Measurements from ENCODE around the gene CCDC12. TPM values are rescaled to one million over a fixed set of nuclear protein-coding genes. Genes with fewer than 3 reads are reported as not detected.
A peak's percentile ranks its signal among the peaks of the same experiment; 100 is the strongest.

Gene CCDC12
- total and polyA plus RNA-seq, 4 experiments from 2014 or later = 59.3 to 102 (median 73.0) TPM

DNA sequence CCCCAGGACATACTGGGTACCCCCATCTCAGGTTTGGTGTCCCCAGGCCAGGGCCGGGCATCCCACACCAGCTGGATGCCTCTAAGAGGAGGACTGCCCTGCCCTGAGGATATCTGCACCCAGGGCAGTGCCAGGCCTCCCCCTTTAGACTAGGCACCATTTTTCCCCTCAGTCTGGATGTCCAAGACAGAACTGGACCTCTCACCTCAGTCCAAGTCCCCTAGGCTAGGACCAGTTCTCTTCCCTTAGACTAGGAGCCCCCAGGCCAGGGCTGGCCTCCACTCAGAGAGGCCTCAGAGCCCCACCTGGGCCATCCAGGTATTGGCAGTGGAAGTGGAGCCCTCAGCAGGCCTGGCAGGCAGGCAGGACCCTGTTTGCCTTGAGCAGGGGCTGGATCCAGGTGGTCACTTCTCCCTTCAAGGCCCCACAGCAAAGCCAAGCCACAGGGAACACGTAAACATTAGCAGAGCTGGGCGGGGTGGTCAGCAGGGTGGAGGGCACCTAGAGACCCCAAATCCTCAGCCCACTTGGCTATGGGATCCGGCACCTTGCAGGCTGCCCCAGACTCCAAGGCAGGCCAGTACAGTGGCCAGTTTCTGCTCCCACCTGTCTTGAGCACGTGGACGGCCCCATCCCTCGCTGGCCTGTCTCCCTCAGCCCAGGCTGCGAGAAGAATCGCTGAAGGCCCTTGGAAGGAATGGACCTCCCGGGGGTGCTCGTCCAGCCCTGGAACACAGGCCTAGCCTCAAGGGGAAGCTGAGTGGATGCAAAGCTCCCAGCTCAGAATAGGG lies 70.7 kb downstream of the CCDC12 start:
- Histone ChIP-seq H3K27ac (ENCODE audit: low read depth, low read length) (no peak overlapping the region), H3K27me3 (ENCODE audit: insufficient read depth, low read length) (no peaks in the 10 kb centered on the region), H3K4me3 (ENCODE audit: low read length in 2 of 2) (no peak overlapping the region), H3K36me3 (ENCODE audit: insufficient read depth, low read length) (no peaks in the 10 kb centered on the region), H3K4me1 (ENCODE audit: insufficient read depth, low read length) (peaks cover 10% of the 10 kb centered on the region), H3K9me3 (ENCODE audit: control insufficient read depth in 1 of 2, low read length in 2 of 2) (no peaks in the 10 kb centered on the region)
- Mint-ChIP-seq H3K27ac (no peak overlapping the region), H3K9me3 (no peaks in the 10 kb centered on the region), H3K36me3 (no peaks in the 10 kb centered on the region), H3K4me3 (no peak overlapping the region), H3K27me3 (no peaks in the 10 kb centered on the region), H3K4me1 (peaks cover 5 to 7% (median 6%) of the 10 kb centered on the region in 4 donors)
- CTCF ChIA-PET (ENCODE audit: partially characterized antibody) = interaction anchor here (1.4 kb wide), 1 partner anchor 39 kb away, joined by 3 read pairs; no protein-coding TSS in a partner anchor
- POLR2A ChIA-PET (ENCODE audit: partially characterized antibody) = no interaction called here
- intact Hi-C loops (cut with micrococcal nuclease) = no loop called here
- DNase-seq = peak in 1 of 5 donors; percentile 20

DNA sequence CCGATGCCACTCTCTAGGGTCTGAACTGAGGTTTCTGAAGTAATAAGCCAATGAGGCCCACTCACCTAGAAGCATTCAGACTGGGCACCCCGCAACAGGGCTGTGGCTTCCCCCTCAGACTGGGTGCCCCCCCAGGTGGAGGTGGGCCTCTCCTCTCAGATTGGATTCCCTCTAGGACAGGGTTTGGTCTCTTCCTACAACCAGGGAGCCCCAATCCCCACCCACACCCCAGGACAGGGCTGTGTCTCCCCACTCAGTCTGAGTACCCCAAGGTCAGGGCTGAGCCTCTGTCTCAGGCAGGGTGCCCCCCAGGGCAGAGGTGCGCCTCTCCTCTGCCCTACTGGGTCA lies 71.4 kb downstream of the CCDC12 start:
- no peaks in the 10 kb centered on the region for H3K36me3 ChIP-seq (ENCODE audit: insufficient read depth, low read length)
- H3K27ac ChIP-seq (ENCODE audit: low read depth, low read length) = no peak overlapping the region
- Mint-ChIP-seq H3K27ac (no peak overlapping the region), H3K27me3 (no peaks in the 10 kb centered on the region), H3K4me1 (peaks cover 5 to 7% (median 6%) of the 10 kb centered on the region in 4 donors), H3K4me3 (no peak overlapping the region), H3K9me3 (no peaks in the 10 kb centered on the region), H3K36me3 (no peaks in the 10 kb centered on the region)
- H3K27me3 ChIP-seq (ENCODE audit: insufficient read depth, low read length) = no peaks in the 10 kb centered on the region
- H3K4me1 ChIP-seq (ENCODE audit: insufficient read depth, low read length) = peaks cover 10% of the 10 kb centered on the region
- no peaks in the 10 kb centered on the region for H3K9me3 ChIP-seq (ENCODE audit: control insufficient read depth in 1 of 2, low read length in 2 of 2)
- H3K4me3 ChIP-seq (ENCODE audit: low read length in 2 of 2) = no peak overlapping the region
- intact Hi-C loops (cut with micrococcal nuclease) = no loop called here
- CTCF ChIA-PET (ENCODE audit: partially characterized antibody) = interaction anchor here (1.4 kb wide), 1 partner anchor 38 kb away, joined by 3 read pairs; no protein-coding TSS in a partner anchor
- POLR2A ChIA-PET (ENCODE audit: partially characterized antibody) = no interaction called here
- DNase-seq = peak in 1 of 5 donors; percentile 2

DNA sequence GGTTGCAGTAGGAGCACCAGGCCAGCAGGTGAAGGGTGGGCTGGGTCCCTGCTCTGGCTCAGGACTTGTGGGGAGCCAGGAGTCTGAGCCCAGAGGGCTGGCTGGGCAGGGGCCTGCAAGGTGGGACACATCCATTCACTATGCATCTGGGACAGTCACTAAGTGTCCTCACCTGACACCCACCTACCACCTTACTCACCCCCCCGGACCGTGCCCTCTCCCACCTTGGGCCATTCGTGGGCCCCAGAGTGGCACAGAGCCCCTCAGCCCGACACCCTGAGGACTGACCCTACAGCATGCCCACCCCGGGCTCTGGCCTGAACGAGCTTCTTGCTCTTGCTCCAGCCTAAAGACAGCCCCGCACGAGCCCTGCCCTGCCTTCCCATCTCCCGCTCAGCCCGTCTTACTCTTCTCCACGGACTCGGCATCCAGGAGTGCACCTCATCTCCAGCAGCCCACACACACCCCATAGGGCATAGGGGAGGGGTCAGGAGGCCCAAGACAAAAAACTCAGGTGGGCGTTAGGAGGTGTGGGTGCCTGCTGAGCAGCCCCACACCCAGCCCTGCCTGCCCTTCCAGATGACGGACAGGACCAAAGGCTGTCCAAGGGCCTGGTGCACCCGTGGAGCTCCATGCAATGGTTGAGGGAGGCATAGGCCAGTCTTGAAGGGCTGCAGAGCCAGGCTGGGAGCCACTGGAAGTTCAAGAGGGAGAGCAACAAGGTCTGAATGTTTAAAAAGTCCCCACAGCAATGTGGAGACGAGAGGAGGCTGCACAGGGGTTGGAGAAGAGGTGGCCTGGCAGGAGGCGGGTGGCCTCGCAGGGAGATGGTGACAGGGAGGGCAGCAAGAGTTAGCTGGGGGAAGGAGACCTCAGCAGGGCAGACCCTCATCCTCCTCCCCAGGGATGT lies 72.0 kb downstream of the CCDC12 start:
- intact Hi-C loops (cut with micrococcal nuclease) = no loop called here
- no peak overlapping the region for H3K4me3 Mint-ChIP-seq
- H3K9me3 Mint-ChIP-seq = no peaks in the 10 kb centered on the region
- ChIA-PET POLR2A (ENCODE audit: partially characterized antibody) (no interaction called here), CTCF (ENCODE audit: partially characterized antibody) (no interaction called here)
- no peaks in the 10 kb centered on the region for H3K36me3 ChIP-seq (ENCODE audit: insufficient read depth, low read length)
- peak in 1 of 5 donors; percentile 22 for DNase-seq
- H3K27ac ChIP-seq (ENCODE audit: low read depth, low read length) = no peak overlapping the region
- no peak overlapping the region for H3K4me3 ChIP-seq (ENCODE audit: low read length in 2 of 2)
- no peaks in the 10 kb centered on the region for H3K36me3 Mint-ChIP-seq
- H3K27me3 Mint-ChIP-seq = no peaks in the 10 kb centered on the region
- H3K4me1 Mint-ChIP-seq = peaks cover 4 to 5% (median 4%) of the 10 kb centered on the region in 4 donors
- H3K9me3 ChIP-seq (ENCODE audit: control insufficient read depth in 1 of 2, low read length in 2 of 2) = no peaks in the 10 kb centered on the region
- H3K27ac Mint-ChIP-seq = no peak overlapping the region
- H3K4me1 ChIP-seq (ENCODE audit: insufficient read depth, low read length) = peaks cover 5% of the 10 kb centered on the region
- H3K27me3 ChIP-seq (ENCODE audit: insufficient read depth, low read length) = no peaks in the 10 kb centered on the region

DNA sequence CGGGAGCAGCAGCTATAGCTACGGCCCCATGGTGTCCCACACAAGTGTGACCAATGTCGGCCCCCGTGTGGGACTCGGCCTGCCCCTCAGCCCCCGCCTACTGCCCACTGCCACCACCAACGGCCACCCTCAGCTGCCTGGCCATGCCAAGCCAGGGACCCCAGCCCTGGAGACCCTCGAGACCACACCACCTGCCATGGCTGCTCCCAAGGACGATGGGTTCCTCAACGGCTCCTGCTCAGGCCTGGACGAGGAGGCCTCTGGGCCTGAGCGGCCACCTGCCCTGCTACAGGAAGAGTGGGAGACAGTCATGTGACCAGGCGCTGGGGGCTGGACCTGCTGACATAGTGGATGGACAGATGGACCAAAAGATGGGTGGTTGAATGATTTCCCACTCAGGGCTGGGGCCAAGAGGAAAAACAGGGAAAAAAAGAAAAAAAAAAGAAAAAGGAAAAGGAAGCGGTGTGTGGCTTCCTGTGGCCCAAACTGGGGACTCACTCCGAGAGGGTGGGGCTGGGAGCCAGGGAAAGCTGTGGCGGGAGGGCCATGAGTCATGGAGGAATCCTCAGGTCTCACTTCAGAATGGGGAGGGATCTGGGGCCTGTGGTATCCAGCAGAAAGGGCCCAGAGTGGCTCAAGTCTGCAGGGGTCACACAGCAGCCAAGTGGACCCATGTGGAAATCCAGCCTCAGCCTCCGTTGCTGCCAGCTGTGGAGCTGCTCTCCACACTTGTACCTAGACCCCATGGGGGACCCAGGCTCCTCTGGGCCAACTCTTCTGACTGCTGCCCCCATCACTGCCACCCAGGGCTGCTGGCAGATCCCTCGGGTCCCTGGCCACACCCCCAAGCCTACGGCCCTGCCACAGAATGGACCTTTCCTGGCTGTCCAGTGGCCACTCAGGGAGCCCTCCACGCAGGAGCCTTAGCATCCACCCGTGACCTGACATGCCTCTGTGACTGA lies 72.9 kb downstream of the CCDC12 start:
- no peaks in the 10 kb centered on the region for H3K27me3 ChIP-seq (ENCODE audit: insufficient read depth, low read length)
- no peak overlapping the region for H3K4me3 ChIP-seq (ENCODE audit: low read length in 2 of 2)
- H3K9me3 ChIP-seq (ENCODE audit: control insufficient read depth in 1 of 2, low read length in 2 of 2) = no peaks in the 10 kb centered on the region
- Mint-ChIP-seq H3K4me3 (no peak overlapping the region), H3K9me3 (no peaks in the 10 kb centered on the region), H3K36me3 (no peaks in the 10 kb centered on the region), H3K27me3 (peaks cover 0 to 6% of the 10 kb centered on the region in 2 donors), H3K4me1 (peaks cover 0 to 7% (median under 1%) of the 10 kb centered on the region in 4 donors), H3K27ac (no peak overlapping the region)
- H3K36me3 ChIP-seq (ENCODE audit: insufficient read depth, low read length) = no peaks in the 10 kb centered on the region
- peak in 1 of 5 donors; percentile 16 for DNase-seq
- intact Hi-C loops (cut with micrococcal nuclease) = no loop called here
- H3K4me1 ChIP-seq (ENCODE audit: insufficient read depth, low read length) = no peaks in the 10 kb centered on the region
- CTCF ChIA-PET (ENCODE audit: partially characterized antibody) = no interaction called here
- no peak overlapping the region for H3K27ac ChIP-seq (ENCODE audit: low read depth, low read length)
- POLR2A ChIA-PET (ENCODE audit: partially characterized antibody) = no interaction called here

DNA sequence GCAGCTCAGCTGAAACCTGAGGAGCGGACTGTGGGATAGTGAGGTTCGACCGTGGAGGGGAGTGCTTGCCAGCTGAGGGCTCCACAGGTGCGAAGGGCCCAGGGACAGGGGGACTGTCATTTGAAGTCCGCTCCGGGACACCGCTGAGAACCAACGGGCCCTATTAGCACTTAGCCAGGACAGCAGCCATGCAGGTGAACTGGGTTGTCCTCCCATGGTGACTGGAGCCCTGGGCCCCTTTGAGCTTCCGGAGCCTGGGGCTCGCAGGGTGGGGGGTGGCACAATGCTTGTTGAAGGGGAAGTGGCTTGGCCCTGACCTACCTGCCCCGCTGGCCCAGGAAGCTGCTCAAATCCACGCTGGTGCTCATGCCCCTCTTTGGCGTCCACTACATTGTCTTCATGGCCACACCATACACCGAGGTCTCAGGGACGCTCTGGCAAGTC lies 74.3 kb downstream of the CCDC12 start:
- Histone ChIP-seq H3K27me3 (ENCODE audit: insufficient read depth, low read length) (no peaks in the 10 kb centered on the region), H3K36me3 (ENCODE audit: insufficient read depth, low read length) (no peaks in the 10 kb centered on the region), H3K4me3 (ENCODE audit: low read length in 2 of 2) (no peak overlapping the region), H3K9me3 (ENCODE audit: control insufficient read depth in 1 of 2, low read length in 2 of 2) (no peaks in the 10 kb centered on the region), H3K4me1 (ENCODE audit: insufficient read depth, low read length) (no peaks in the 10 kb centered on the region), H3K27ac (ENCODE audit: low read depth, low read length) (no peak overlapping the region)
- intact Hi-C loops (cut with micrococcal nuclease) = no loop called here
- peak in 1 of 5 donors; percentile 20 for DNase-seq
- POLR2A ChIA-PET (ENCODE audit: partially characterized antibody) = interaction anchor here (1.1 kb wide), 1 partner anchor 10 kb away, joined by 3 read pairs; no protein-coding TSS in a partner anchor
- Mint-ChIP-seq H3K9me3 (no peaks in the 10 kb centered on the region), H3K4me1 (peaks cover 0 to 16% (median 3%) of the 10 kb centered on the region in 4 donors), H3K36me3 (no peaks in the 10 kb centered on the region), H3K27me3 (peaks cover 2 to 8% of the 10 kb centered on the region in 2 donors), H3K4me3 (no peak overlapping the region), H3K27ac (no peak overlapping the region)
- CTCF ChIA-PET (ENCODE audit: partially characterized antibody) = interaction anchor here (1.9 kb wide), 1 partner anchor 12 kb away, joined by 6 read pairs; no protein-coding TSS in a partner anchor

DNA sequence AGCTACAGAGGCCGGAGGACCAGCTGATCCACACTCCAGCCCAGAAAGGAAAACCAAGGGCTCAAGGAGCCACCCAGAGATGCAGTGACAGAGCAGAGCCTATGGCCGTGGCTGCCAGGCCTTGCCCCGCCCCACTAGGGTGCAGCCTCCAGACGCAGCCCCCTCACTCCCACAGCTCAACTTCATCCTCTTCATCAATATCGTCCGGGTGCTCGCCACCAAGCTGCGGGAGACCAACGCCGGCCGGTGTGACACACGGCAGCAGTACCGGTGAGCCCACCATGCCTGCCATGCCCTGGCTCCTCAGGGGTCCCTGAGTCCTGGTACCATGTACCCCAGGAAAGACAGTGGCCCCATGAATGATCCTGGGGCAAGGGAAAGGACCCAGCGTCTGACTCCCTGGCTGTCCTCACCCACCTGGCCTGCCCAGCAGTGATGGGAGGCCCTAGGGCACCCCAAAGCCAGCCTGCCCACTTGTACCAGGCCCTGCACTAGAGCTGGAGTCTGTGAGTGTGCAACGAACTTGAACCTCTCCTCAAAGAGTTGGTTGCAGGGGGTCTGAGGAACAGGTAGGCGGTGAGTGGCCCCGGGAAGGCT lies 74.9 kb downstream of the CCDC12 start:
- H3K27me3 Mint-ChIP-seq = peaks cover 2 to 8% of the 10 kb centered on the region in 2 donors
- H3K4me3 Mint-ChIP-seq = no peak overlapping the region
- peak in 1 of 5 donors; percentile 26 for DNase-seq
- no peak overlapping the region for H3K27ac ChIP-seq (ENCODE audit: low read depth, low read length)
- CTCF ChIA-PET (ENCODE audit: partially characterized antibody) = interaction anchor here (1.6 to 3.2 kb wide), 4 partner anchors 8 to 35 kb away, joined by 4 to 12 read pairs (median 6); no protein-coding TSS in a partner anchor
- no peaks in the 10 kb centered on the region for H3K36me3 ChIP-seq (ENCODE audit: insufficient read depth, low read length)
- H3K4me3 ChIP-seq (ENCODE audit: low read length in 2 of 2) = no peak overlapping the region
- H3K9me3 Mint-ChIP-seq = no peaks in the 10 kb centered on the region
- no peaks in the 10 kb centered on the region for H3K27me3 ChIP-seq (ENCODE audit: insufficient read depth, low read length)
- H3K4me1 ChIP-seq (ENCODE audit: insufficient read depth, low read length) = no peaks in the 10 kb centered on the region
- intact Hi-C loops (cut with micrococcal nuclease) = no loop called here
- H3K27ac Mint-ChIP-seq = no peak overlapping the region
- POLR2A ChIA-PET (ENCODE audit: partially characterized antibody) = interaction anchor here (1.1 kb wide), 1 partner anchor 11 kb away, joined by 3 read pairs; no protein-coding TSS in a partner anchor
- no peaks in the 10 kb centered on the region for H3K36me3 Mint-ChIP-seq
- no peaks in the 10 kb centered on the region for H3K9me3 ChIP-seq (ENCODE audit: control insufficient read depth in 1 of 2, low read length in 2 of 2)
- H3K4me1 Mint-ChIP-seq = peaks cover 0 to 16% (median 3%) of the 10 kb centered on the region in 4 donors
